Adrenal gland (tissue), 12 donors: ENCODE data around the gene P4HTM. TPM values are rescaled to one million over a fixed set of nuclear protein-coding genes. Genes with fewer than 3 reads are reported as not detected.

Experiments
- DNase-seq, 7 donors: peaks; one replicate each; pipeline ENCODE4 v3.0.0-alpha.2; 2019 to 2020
- H3K27ac ChIP-seq, 5 donors: fragments of 200-600 bp; sonication (generic) in 4 of 5; 1 replicate in 3 of 5; 2 replicates in 2 of 5; pipeline versions ENCODE4 v1.5.1 to v1.8.0; 2016 to 2020; ENCODE audit warnings: mild to moderate bottlenecking in 1 of 5
- H3K27me3 ChIP-seq: fragments of 200-600 bp; 2 replicates; pipeline ENCODE4 v1.8.0; 2021
- H3K36me3 ChIP-seq, 2 donors: fragments of 200-600 bp; replicated peaks in 1 of 2; 1 replicate in 1 of 2; 2 replicates in 1 of 2; pipeline versions ENCODE4 v1.5.1 to v1.8.0; 2018 to 2022
- H3K4me1 ChIP-seq, 2 donors: fragments of 200-600 bp; replicated peaks in 1 of 2; 1 replicate in 1 of 2; 2 replicates in 1 of 2; pipeline versions ENCODE4 v1.5.1 to v1.8.0; 2018 to 2021
- H3K4me3 ChIP-seq, 4 donors: fragments of 200-600 bp; sonication (generic) in 3 of 4; one replicate each; pipeline ENCODE4 v1.5.1; 2016 to 2018
- H3K9me3 ChIP-seq, 3 donors: fragments of 200-600 bp; sonication (generic) in 1 of 3; replicated peaks in 1 of 3; 1 replicate in 2 of 3; 2 replicates in 1 of 3; pipeline versions ENCODE4 v1.5.1 to v1.8.0; 2016 to 2021
- POLR2A ChIP-seq, 2 donors: fragments of 450-650 bp; IDR thresholded peaks; one replicate each; pipeline ENCODE4 v1.6.1; 2017; ENCODE audit warnings: antibody characterized with exemption in 2 of 2, mild to moderate bottlenecking in 2 of 2, moderate library complexity in 1 of 2
- WGBS, 4 donors: extraction: QIAGEN DNeasy Blood & Tissue Kit in 2 of 4; methylation state at CpG; one replicate each; pipeline versions ENCODE4 v1.1.5 to v1.1.7; 2013 to 2017; 5-methylcytosine and 5-hydroxymethylcytosine counted together
- intact Hi-C, 2 donors: fragments of 100-400 bp; cut with DNase I; formaldehyde crosslinking; loops; one replicate each; pipeline versions ENCODE4 v1.14.1 to v1.15.0; 2022 to 2023
- polyA plus RNA-seq, 3 donors: library from polyadenylated mRNA; stranded (reverse); fragments of 200-250 nt in 2 of 3; fragments of 350-450 nt in 1 of 3; fragmentation: Illumina TruSeq in 1 of 3; extraction: RNeasy Lipid Tissue Mini Kit (QIAGEN cat#74804) in 1 of 3; gene quantifications; one replicate each; pipeline ENCODE4 v1.2.3, GENCODE V29; 2013 to 2014
- total RNA-seq, 9 donors: library from RNA; depleted of rRNA in 4 of 9; stranded (reverse); fragments of >200 nt in 4 of 9; fragments of 120-200 nt in 1 of 9; fragmentation: NEBNext Ultra II Directional in 1 of 9; extraction: Animal tissue kit (Norgen Biotek cat#: 25700) in 1 of 9; gene quantifications; one replicate each; pipeline versions ENCODE4 v1.1.0 to v1.2.4, GENCODE V29; 2013 to 2023
- TF ChIP-seq, protein P1 (sequence below), 6 experiments: fragments of 450-650 bp in 4 of 6; fragments of 200-600 bp in 2 of 6; sonication (generic) in 1 of 6; IDR thresholded peaks; 1 replicate in 5 of 6; 2 replicates in 1 of 6; pipeline versions ENCODE4 v1.5.1 to v1.8.0; 2016 to 2021; ENCODE audit warnings: antibody characterized with exemption in 6 of 6, mild to moderate bottlenecking in 2 of 6, moderate library complexity in 1 of 6
- donor health status: healthy with polysubstance abuse.
- donor health status: Bipolar disorder and iron deficiency.
- donor health status: DM: yes; HTN: yes; CAD: no.
- donor health status: DM: no; HTN: no; CAD: no.
- donor health status: DM: no; HTN: no; CAD: no.
- donor health status: DM: yes; HTN: yes; CAD: no.

P4HTM gene
- total and polyA plus RNA-seq, 12 donors: 26.6 to 174 (median 102) TPM

DNA sequence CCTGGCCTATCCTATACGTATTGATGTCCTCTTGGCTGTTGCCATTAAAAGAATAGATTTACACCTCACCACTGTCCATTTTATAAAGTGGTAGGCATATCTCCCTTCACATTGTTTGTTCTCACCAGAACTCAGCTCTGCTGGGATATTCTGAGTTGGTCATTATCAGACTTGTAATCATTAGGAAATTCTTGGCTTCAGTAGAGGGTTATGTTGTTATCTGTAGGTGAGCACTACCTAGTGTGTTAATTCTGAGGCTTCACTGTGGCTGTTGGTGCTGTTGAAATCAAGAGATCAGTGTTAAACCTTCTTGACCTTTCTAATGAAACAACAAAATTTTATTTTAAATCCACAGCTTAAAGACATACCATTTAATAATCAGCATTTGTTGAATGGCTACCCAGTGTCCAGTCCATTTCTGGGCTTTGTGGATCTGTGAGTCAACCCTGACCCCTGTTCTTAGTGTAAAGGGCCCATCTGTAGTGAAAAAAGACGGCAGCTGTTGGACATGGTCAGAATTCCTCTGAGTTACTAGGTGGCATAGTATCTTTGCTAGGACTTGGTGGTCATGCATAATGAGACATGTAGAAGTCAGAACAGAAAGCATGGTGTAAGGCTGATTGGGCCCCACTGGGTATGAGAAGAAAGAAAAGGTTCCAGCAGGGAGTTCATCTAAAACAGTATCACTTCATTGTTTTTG lies 32.9 kb upstream of the P4HTM start:
- Histone ChIP-seq H3K4me3 (no peak overlapping the region), H3K4me1 (no peaks in the 10 kb centered on the region), H3K36me3 (peaks cover 0 to 35% of the 10 kb centered on the region in 2 donors), H3K9me3 (no peaks in the 10 kb centered on the region), H3K27me3 (no peaks in the 10 kb centered on the region), H3K27ac (no peak overlapping the region)
- TF ChIP-seq, protein P1, sequence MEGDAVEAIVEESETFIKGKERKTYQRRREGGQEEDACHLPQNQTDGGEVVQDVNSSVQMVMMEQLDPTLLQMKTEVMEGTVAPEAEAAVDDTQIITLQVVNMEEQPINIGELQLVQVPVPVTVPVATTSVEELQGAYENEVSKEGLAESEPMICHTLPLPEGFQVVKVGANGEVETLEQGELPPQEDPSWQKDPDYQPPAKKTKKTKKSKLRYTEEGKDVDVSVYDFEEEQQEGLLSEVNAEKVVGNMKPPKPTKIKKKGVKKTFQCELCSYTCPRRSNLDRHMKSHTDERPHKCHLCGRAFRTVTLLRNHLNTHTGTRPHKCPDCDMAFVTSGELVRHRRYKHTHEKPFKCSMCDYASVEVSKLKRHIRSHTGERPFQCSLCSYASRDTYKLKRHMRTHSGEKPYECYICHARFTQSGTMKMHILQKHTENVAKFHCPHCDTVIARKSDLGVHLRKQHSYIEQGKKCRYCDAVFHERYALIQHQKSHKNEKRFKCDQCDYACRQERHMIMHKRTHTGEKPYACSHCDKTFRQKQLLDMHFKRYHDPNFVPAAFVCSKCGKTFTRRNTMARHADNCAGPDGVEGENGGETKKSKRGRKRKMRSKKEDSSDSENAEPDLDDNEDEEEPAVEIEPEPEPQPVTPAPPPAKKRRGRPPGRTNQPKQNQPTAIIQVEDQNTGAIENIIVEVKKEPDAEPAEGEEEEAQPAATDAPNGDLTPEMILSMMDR (IDR thresholded peaks at IDR 0.05): no peak
- no peak for TF ChIP-seq POLR2A (IDR thresholded peaks at IDR 0.05)
- intact Hi-C loops: no loop called here
- 95 to 98% (median 96%) methylated on average over 2 of the region's 2 CpGs for WGBS, 4 donors
- no peak for DNase-seq

DNA sequence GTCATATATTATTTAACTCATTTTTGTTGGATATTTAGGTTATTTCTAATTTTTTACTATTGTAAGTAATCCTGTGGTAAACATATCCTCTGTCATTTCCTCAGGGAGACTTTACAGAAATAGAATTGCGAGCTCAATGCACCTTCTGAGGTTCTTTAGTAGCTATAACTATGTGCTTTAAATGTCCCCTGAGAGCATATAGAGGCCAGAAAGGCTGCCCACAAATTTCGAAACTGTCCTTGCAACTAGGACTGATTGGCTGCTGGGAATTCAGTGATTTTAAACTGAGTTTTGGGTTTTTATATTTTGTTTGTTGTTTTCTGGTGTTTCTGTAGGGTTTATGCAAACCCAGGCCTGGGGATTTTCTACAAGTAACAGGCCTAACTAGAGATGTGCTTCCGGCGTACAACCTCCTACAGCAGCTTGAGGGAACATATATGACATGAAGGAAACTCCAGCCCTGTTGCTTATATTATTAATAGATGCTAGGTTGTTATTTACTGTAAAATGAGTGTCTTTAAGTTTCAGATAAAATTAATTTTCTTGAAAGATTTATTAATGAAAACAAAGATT lies 29.1 kb upstream of the P4HTM start:
- H3K9me3 ChIP-seq: no peaks in the 10 kb centered on the region
- TF ChIP-seq, protein P1 (IDR thresholded peaks at IDR 0.05): no peak
- no peak for TF ChIP-seq POLR2A (IDR thresholded peaks at IDR 0.05)
- H3K4me1 ChIP-seq: peaks cover 0 to under 1% of the 10 kb centered on the region in 2 donors
- H3K4me3 ChIP-seq: no peak overlapping the region
- peaks cover 0 to 27% of the 10 kb centered on the region in 2 donors for H3K36me3 ChIP-seq
- WGBS, 4 donors: 78 to 93% (median 87%) methylated on average over 4 of the region's 4 CpGs
- no peaks in the 10 kb centered on the region for H3K27me3 ChIP-seq
- H3K27ac ChIP-seq: no peak overlapping the region
- no peak for DNase-seq
- intact Hi-C loops: no loop called here

DNA sequence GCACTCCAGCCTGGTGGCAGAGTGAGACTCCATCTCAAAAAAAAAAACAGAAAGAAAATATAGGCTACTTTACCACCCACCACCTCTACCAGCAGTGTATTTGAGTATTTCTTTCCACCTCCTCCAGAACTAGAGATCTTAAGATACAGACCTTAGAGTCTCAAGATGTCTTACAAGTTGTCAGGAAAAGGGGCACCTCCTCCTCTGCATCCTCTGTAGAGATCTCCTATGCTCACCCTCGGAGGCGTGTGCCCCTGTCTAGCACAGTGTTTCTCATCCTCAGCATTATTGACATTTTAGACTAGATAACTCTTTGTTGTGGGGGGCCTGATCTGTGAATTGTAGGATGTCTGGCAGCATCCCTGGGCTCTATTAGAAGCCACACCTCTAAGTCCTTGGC lies 27.7 kb upstream of the P4HTM start:
- DNase-seq: peak in 1 of 7 donors; percentile 3
- no peaks in the 10 kb centered on the region for H3K27me3 ChIP-seq
- TF ChIP-seq, protein P1 (IDR thresholded peaks at IDR 0.05): no peak
- no peak for TF ChIP-seq POLR2A (IDR thresholded peaks at IDR 0.05)
- peaks cover 0 to 26% of the 10 kb centered on the region in 2 donors for H3K36me3 ChIP-seq
- WGBS, 4 donors: 83 to 91% (median 88%) methylated on average over 2 of the region's 2 CpGs
- no peak overlapping the region for H3K27ac ChIP-seq
- peaks cover 8 to 15% of the 10 kb centered on the region in 2 donors for H3K4me1 ChIP-seq
- H3K4me3 ChIP-seq: no peak overlapping the region
- no peaks in the 10 kb centered on the region for H3K9me3 ChIP-seq
- intact Hi-C loops: no loop called here

DNA sequence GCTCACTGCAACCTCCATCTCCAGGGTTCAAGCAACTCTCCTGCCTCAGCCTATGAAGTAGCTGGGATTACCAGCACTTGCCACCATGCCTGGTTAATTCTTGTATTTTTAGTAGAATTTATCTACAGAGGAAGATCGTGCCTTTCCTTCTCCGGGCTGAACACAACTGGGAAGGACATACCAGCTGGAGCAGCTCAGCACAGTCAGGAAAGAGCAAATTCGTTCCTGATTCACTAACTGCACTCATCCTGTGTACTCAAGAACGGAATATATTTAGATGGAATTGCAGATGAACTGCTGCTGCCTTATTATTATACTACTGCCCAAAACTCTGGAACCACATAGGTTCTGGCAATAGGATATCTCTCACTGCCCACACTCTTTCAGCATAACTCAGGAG lies 27.1 kb upstream of the P4HTM start:
- Histone ChIP-seq H3K27me3 (no peaks in the 10 kb centered on the region), H3K36me3 (peaks cover 0 to 20% of the 10 kb centered on the region in 2 donors), H3K4me1 (peaks cover 12 to 19% of the 10 kb centered on the region in 2 donors), H3K9me3 (no peaks in the 10 kb centered on the region), H3K4me3 (no peak overlapping the region), H3K27ac (no peak overlapping the region)
- intact Hi-C loops: no loop called here
- TF ChIP-seq POLR2A (IDR thresholded peaks at IDR 0.05): no peak
- TF ChIP-seq, protein P1 (IDR thresholded peaks at IDR 0.05): no peak
- DNase-seq: no peak
- WGBS, 4 donors: 82 to 87% (median 84%) methylated on average over 4 of the region's 4 CpGs
